Raji (cell line): ENCODE data around the gene CT47A7.
"Not testable (repeated sequence)": the region's sequence is repeated elsewhere in the genome, so short reads cannot be mapped to it uniquely, and the experiment has no call there.

Source experiments
- POLR2A ChIP-seq: IDR thresholded peaks from 2 replicates; pipeline ENCODE4 v1.6.1; 2011; ENCODE audit warnings: low read depth, low read length, control low read depth; ENCODE audit not compliant: insufficient read depth

The CT47A7 gene

DNA sequence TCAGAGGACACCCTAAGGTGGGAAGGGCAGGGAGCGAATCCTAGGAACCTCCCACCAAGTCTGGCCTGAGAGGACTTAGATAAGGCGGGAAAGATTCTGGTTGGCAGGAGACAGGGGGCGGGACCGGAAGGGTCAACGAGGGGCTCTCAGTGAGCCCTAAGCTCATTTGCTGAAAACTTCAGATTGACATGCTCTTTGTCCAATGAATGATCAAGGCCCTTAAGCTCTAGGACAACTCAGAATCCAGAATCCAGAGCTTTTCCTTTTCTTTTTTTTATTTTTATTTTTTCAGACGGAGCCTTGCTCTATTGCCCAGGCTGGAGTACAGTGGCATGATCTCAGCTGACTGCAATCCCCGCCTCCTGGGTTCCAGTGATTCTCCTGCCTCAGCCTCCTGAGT, at the start of gene CT47A7:
Gene CT47A7, minus strand, starts transcription at position 101 of the 400 bp plus-strand sequence. CDS start 255 bp downstream, outside the sequence.
- TF ChIP-seq POLR2A, result not testable (repeated sequence)

DNA sequence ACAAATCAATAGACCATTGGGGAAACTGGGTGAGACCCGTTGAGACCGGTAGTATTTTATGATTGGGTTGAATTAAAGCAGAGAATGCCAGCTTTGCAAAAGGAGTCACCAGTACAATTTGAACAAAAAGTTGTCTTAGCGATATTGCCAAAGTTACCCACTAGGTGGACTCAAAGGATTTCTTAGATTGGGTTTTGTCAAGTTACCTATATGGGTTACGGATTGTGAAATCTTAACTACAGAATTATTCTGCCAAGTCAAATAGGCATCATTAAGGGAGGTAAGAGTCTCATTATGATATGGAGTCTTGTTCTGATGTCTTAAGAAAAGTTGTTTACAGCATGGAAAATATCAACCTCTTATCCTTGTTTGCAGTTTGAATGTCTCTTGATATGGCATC, 44.2 kb upstream of the CT47A7 start:
- TF ChIP-seq POLR2A, result no peak

DNA sequence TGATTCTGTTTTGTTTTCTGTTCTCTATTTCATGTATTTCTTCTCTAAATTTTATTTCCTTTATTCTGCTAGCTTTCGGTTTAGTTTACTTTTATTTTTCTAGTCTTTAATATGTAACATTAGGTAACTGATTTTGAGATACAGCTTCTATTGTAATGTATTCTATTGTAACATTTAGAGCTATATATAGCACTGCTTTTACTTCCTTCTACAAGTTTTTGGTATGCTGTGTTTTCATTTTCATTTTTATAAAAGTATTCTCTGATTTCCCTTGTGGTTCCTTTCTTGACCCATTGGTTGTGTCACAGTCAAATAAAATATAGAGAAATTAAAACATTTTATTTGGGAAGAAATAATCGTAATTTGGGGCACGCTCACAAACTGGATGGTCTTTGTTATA, 43.0 kb upstream of the CT47A7 start:
- TF ChIP-seq POLR2A, result no peak

DNA sequence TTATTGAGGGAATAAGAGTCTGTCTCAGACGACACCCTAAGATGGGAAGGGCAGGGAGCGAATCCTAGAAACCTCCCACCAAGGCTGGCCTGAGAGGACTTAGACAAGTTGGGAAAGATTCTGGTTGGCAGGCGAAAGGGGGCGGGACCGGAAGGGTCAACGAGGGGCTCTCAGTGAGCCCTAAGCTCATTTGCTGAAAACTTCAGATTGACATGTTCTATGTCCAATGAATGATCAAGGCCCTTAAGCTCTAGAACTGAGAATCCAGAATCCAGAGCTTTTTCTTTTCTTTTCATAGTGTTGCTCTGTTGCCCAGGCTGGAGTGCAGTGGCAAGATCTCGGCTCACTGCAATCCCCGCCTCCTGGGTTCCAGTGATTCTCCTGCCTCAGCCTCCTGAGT, 29.3 kb upstream of the CT47A7 start, which contains the start of gene CT47A1:
Gene CT47A1, minus strand, starts transcription at position 101 of the 400 bp plus-strand sequence. CDS start 231 bp downstream, outside the sequence.
- TF ChIP-seq POLR2A, result not testable (repeated sequence)
